IMR-90 (cell line): ENCODE results near the gene DNAJC6. TPM values are rescaled to one million over a fixed set of nuclear protein-coding genes. Genes with fewer than 3 reads are reported as not detected.

ENCODE experiments used
- ATAC-seq: fragments of 200-7000 bp; cut with Tn5 transposase; 2 replicates; pipeline ENCODE4 v1.9.1; 2020; ENCODE audit warnings: low read depth, mild to moderate bottlenecking, moderate library complexity
- BruUV-seq: library from RNA; stranded (reverse); fragments of 400-500 nt; replicated peaks from 2 replicates; lab custom pipeline; 2021; lab: Mats Ljungman, UMichigan
- CTCF ChIA-PET: fragments of 300-600 bp; formaldehyde crosslinking; extraction: SDS; loops from one replicate; lab custom pipeline; 2021; ENCODE audit warnings: antibody characterized with exemption; lab: Yijun Ruan, JAX
- POLR2A ChIA-PET: fragments of 300-600 bp; sonication (Branson Sonifier 250); formaldehyde crosslinking; loops from one replicate; lab custom pipeline; 2022; ENCODE audit warnings: antibody characterized with exemption; ENCODE audit not compliant: unreplicated experiment; lab: Charles Lee
- DNase-seq: peaks from one replicate; pipeline ENCODE4 v3.0.0; 2013
- H2AFZ ChIP-seq: replicated peaks from 2 replicates; pipeline ENCODE3; 2013; ENCODE audit warnings: low read length, mild to moderate bottlenecking; ENCODE audit not compliant: poor library complexity
- H2AK5ac ChIP-seq: 2 replicates; pipeline ENCODE4 v1.6.1; 2013; ENCODE audit warnings: low read depth, low read length, inconsistent platforms
- H2AK9ac ChIP-seq: replicated peaks from 2 replicates; pipeline ENCODE3; 2013; ENCODE audit warnings: mild to moderate bottlenecking, low read depth, low read length, moderate library complexity; ENCODE audit not compliant: poor library complexity
- H2BK120ac ChIP-seq: 2 replicates; pipeline ENCODE4 v1.6.1; 2013; ENCODE audit warnings: low read depth, low read length, inconsistent platforms
- H2BK15ac ChIP-seq: 3 replicates; pipeline ENCODE4 v1.6.1; 2013; ENCODE audit warnings: low read depth, low read length, inconsistent platforms
- H2BK20ac ChIP-seq: 2 replicates; pipeline ENCODE4 v1.6.1; 2013; ENCODE audit warnings: low read depth, mild to moderate bottlenecking, inconsistent platforms, low read length, moderate library complexity
- H2BK5ac ChIP-seq: 2 replicates; pipeline ENCODE4 v1.6.1; 2013; ENCODE audit warnings: mild to moderate bottlenecking, low read depth, low read length, inconsistent platforms; ENCODE audit not compliant: poor library complexity, severe bottlenecking
- H3K14ac ChIP-seq: replicated peaks from 2 replicates; pipeline ENCODE4 v1.6.1; 2013; ENCODE audit warnings: low read depth, low read length, inconsistent platforms
- H3K18ac ChIP-seq: 2 replicates; pipeline ENCODE4 v1.6.1; 2013; ENCODE audit warnings: low read depth, low read length, control low read depth
- H3K23ac ChIP-seq: 2 replicates; pipeline ENCODE4 v1.6.1; 2013; ENCODE audit warnings: low read depth, low read length, inconsistent platforms
- H3K27ac ChIP-seq: 2 replicates; pipeline ENCODE4 v1.5.1; 2013; ENCODE audit warnings: mild to moderate bottlenecking, control low read depth, low read length; ENCODE audit not compliant: insufficient read depth
- H3K27me3 ChIP-seq: 2 replicates; pipeline ENCODE4 v1.6.1; 2013; ENCODE audit warnings: low read length; ENCODE audit not compliant: control insufficient read depth, insufficient read depth
- H3K36me3 ChIP-seq: 2 replicates; pipeline ENCODE4 v1.6.1; 2013; ENCODE audit warnings: low read length, mixed read lengths; ENCODE audit not compliant: control insufficient read depth, insufficient read depth
- H3K4ac ChIP-seq: 2 replicates; pipeline ENCODE4 v1.6.1; 2013; ENCODE audit warnings: low read depth, low read length, inconsistent platforms
- H3K4me1 ChIP-seq: 2 replicates; pipeline ENCODE4 v1.6.1; 2013; ENCODE audit warnings: low read length, mixed read lengths; ENCODE audit not compliant: control insufficient read depth, insufficient read depth
- H3K4me2 ChIP-seq: 2 replicates; pipeline ENCODE4 v1.6.1; 2013; ENCODE audit warnings: low read depth, mild to moderate bottlenecking, control low read depth, low read length, moderate library complexity
- H3K4me3 ChIP-seq: 2 replicates; pipeline ENCODE4 v1.5.1; 2013; ENCODE audit warnings: low read depth, mild to moderate bottlenecking, control low read depth, low read length, moderate library complexity; ENCODE audit not compliant: insufficient read depth
- H3K56ac ChIP-seq: 2 replicates; pipeline ENCODE4 v1.6.1; 2013; ENCODE audit warnings: low read length, inconsistent platforms; ENCODE audit not compliant: insufficient read depth; ENCODE audit errors: extremely low read depth
- H3K79me1 ChIP-seq, 2 experiments: 2 replicates each; pipeline ENCODE4 v1.6.1; 2013; ENCODE audit warnings: low read length in 2 of 2, inconsistent platforms in 1 of 2, low read depth in 1 of 2
- H3K9ac ChIP-seq: 2 replicates; pipeline ENCODE4 v1.6.1; 2013; ENCODE audit warnings: low read depth, low read length, control low read depth
- H3K9me1 ChIP-seq: 2 replicates; pipeline ENCODE4 v1.6.1; 2013; ENCODE audit warnings: low read length, inconsistent platforms; ENCODE audit not compliant: insufficient read depth
- H3K9me3 ChIP-seq: 2 replicates; pipeline ENCODE4 v1.6.1; 2013; ENCODE audit warnings: low read length; ENCODE audit not compliant: control insufficient read depth, insufficient read depth
- H4K20me1 ChIP-seq: 2 replicates; pipeline ENCODE4 v1.6.1; 2013; ENCODE audit warnings: low read length, inconsistent platforms; ENCODE audit not compliant: insufficient read depth
- H4K5ac ChIP-seq: 2 replicates; pipeline ENCODE4 v1.6.1; 2013; ENCODE audit warnings: mild to moderate bottlenecking, low read depth, low read length, control low read depth
- H4K8ac ChIP-seq, 2 experiments: 2 replicates each; pipeline ENCODE4 v1.6.1; 2013; ENCODE audit warnings: low read depth in 2 of 2, low read length in 2 of 2, control low read depth in 1 of 2, inconsistent platforms in 1 of 2
- H4K91ac ChIP-seq: 2 replicates; pipeline ENCODE4 v1.6.1; 2013; ENCODE audit warnings: low read depth, low read length, inconsistent platforms; ENCODE audit not compliant: insufficient read depth
- CEBPB ChIP-seq: IDR thresholded peaks from 2 replicates; pipeline ENCODE4 v1.6.1; 2012; ENCODE audit warnings: low read depth, low read length, improper control_type of control experiment
- CHD1 ChIP-seq: IDR thresholded peaks from 2 replicates; pipeline ENCODE4 v1.6.1; 2012; ENCODE audit warnings: low read depth, low read length, improper control_type of control experiment
- ELK1 ChIP-seq: fragments of 150-350 bp; IDR thresholded peaks from 2 replicates; pipeline ENCODE4 v1.6.1; 2016; ENCODE audit warnings: low read depth, mild to moderate bottlenecking, low read length, moderate library complexity, borderline replicate concordance
- FOS ChIP-seq: fragments of 150-350 bp; IDR thresholded peaks from 2 replicates; pipeline ENCODE4 v1.6.1; 2016; ENCODE audit warnings: low read depth, low read length
- MAFK ChIP-seq: IDR thresholded peaks from 2 replicates; pipeline ENCODE4 v1.6.1; 2012; ENCODE audit warnings: low read depth, low read length, improper control_type of control experiment
- MAZ ChIP-seq: IDR thresholded peaks from 2 replicates; pipeline ENCODE4 v1.6.1; 2012; ENCODE audit warnings: low read depth, mild to moderate bottlenecking, low read length, improper control_type of control experiment, moderate library complexity, borderline replicate concordance
- MXI1 ChIP-seq: IDR thresholded peaks from 2 replicates; pipeline ENCODE4 v1.6.1; 2012; ENCODE audit warnings: low read depth, mild to moderate bottlenecking, low read length, moderate library complexity, borderline replicate concordance
- RAD21 ChIP-seq: IDR thresholded peaks from 2 replicates; pipeline ENCODE4 v1.6.1; 2012; ENCODE audit warnings: low read length, improper control_type of control experiment
- RCOR1 ChIP-seq: IDR thresholded peaks from 2 replicates; pipeline ENCODE4 v1.6.1; 2012; ENCODE audit warnings: mild to moderate bottlenecking, low read length, improper control_type of control experiment; ENCODE audit not compliant: insufficient replicate concordance
- USF2 ChIP-seq: fragments of 150-350 bp; IDR thresholded peaks from 2 replicates; pipeline ENCODE4 v1.6.1; 2017; ENCODE audit warnings: mild to moderate bottlenecking, antibody characterized with exemption, low read length, low read depth
- WGBS, 2 experiments: methylation state at CpG; one replicate each; pipeline versions ENCODE4 v1.1.5 to v1.1.7; 2013; ENCODE audit warnings: missing lambda C conversion rate in 2 of 2; ENCODE audit not compliant: insufficient read length in 1 of 2; ENCODE audit errors: extremely low coverage in 2 of 2; 5-methylcytosine and 5-hydroxymethylcytosine counted together
- dilution Hi-C: fragments of 300-500 bp; cut with HindIII; formaldehyde crosslinking; loops from one replicate; pipeline ENCODE4 v1.14.3; 2018; ENCODE audit warnings: low sequenced_read_pairs; ENCODE audit not compliant: unreplicated experiment
- in situ Hi-C: fragments of 300-500 bp; cut with MboI; formaldehyde crosslinking; loops from 3 replicates; pipeline ENCODE4 v1.14.3; 2019; ENCODE audit warnings: low sequenced_read_pairs, inconsistent platforms, mixed read lengths
- intact Hi-C: fragments of 100-400 bp; cut with micrococcal nuclease; formaldehyde crosslinking; loops from 2 replicates; pipeline ENCODE4 v1.10.0; 2022
- polyA plus RNA-seq, 3 experiments: library from polyadenylated mRNA; depleted of rRNA; stranded (reverse); fragments of >200 nt; gene quantifications; 2 replicates each; pipeline ENCODE4 v1.2.3, GENCODE V29; 2012; ENCODE audit warnings: low replicate concordance in 1 of 3
- total RNA-seq: library from RNA; depleted of rRNA; stranded (reverse); fragments of >200 nt; gene quantifications from 2 replicates; pipeline ENCODE4 v1.2.3, GENCODE V29; 2012

Gene DNAJC6
- total and polyA plus RNA-seq, 2 of the 4 experiments (the other 2 are of a cell fraction): 0.05 to 0.18 TPM

GRCh38 chr1:65363484-65363883 lies 54.1 kb downstream of the DNAJC6 start:
- no peaks in the 10 kb centered on the region for H3K36me3 ChIP-seq
- H3K27me3 ChIP-seq: no peaks in the 10 kb centered on the region; the same call in 1 of the 2 replicates
- H4K20me1 ChIP-seq: no peaks in the 10 kb centered on the region
- no peak for TF ChIP-seq MAZ
- no peak for TF ChIP-seq FOS
- no peak for TF ChIP-seq USF2
- no peak for TF ChIP-seq RCOR1
- no peak for TF ChIP-seq MAFK
- no peak for TF ChIP-seq CHD1
- no peak for TF ChIP-seq RAD21
- TF ChIP-seq ELK1: no peak
- no peak for TF ChIP-seq MXI1
- TF ChIP-seq CEBPB: no peak
- CTCF ChIA-PET: interaction anchor here (0.6 kb wide), 2 partner anchors 299 to 303 kb away, joined by 4 to 7 read pairs; no protein-coding TSS in a partner anchor
- H3K9me3 ChIP-seq: no peaks in the 10 kb centered on the region
- dilution Hi-C loops (no loop called here), in situ Hi-C loops (no loop called here), intact Hi-C loops (no loop called here)
- H2BK15ac ChIP-seq: no peak overlapping the region
- H3K4me1 ChIP-seq: no peaks in the 10 kb centered on the region
- no peak overlapping the region for H3K4me3 ChIP-seq
- POLR2A ChIA-PET: no interaction called here
- no peak overlapping the region for H2AFZ ChIP-seq
- no peak overlapping the region for H3K23ac ChIP-seq
- H3K9me1 ChIP-seq: no peaks in the 10 kb centered on the region
- no peak overlapping the region for H3K18ac ChIP-seq
- no TSS peak for BruUV-seq
- no CpG with 5 or more reads among the region's 2 CpGs for WGBS, 2 experiments
- no peak overlapping the region for H3K56ac ChIP-seq
- H2AK9ac ChIP-seq: no peak overlapping the region
- no peak overlapping the region for H3K4ac ChIP-seq
- H3K79me1 ChIP-seq: no peaks in the 10 kb centered on the region
- no peak overlapping the region for H3K27ac ChIP-seq
- no peak overlapping the region for H2BK5ac ChIP-seq
- H3K14ac ChIP-seq: no peak overlapping the region
- H3K9ac ChIP-seq: no peak overlapping the region
- H4K5ac ChIP-seq: no peak overlapping the region
- no peak overlapping the region for H4K91ac ChIP-seq
- H2BK20ac ChIP-seq: no peak overlapping the region
- H2AK5ac ChIP-seq: no peak overlapping the region
- no peak for ATAC-seq
- H3K4me2 ChIP-seq: no peak overlapping the region
- H2BK120ac ChIP-seq: no peak overlapping the region
- no peak overlapping the region for H4K8ac ChIP-seq
- DNase-seq: no peak
